PFSK-1 (cell line): ENCODE data around the gene CWC15.

ENCODE experiments used
- POLR2AphosphoS5 ChIP-seq: IDR thresholded peaks from 2 replicates; pipeline ENCODE4 v1.6.1; 2012; ENCODE audit warnings: low read depth, mild to moderate bottlenecking, control low read depth, low read length, moderate library complexity
- REST ChIP-seq, 2 experiments: IDR thresholded peaks; 2 replicates each; pipeline versions ENCODE4 v1.6.1 to v1.8.0; 2011 to 2012; ENCODE audit warnings: low read depth in 2 of 2, low read length in 2 of 2, control low read depth in 1 of 2, inconsistent platforms in 1 of 2, mild to moderate bottlenecking in 1 of 2, moderate library complexity in 1 of 2; ENCODE audit not compliant: insufficient read depth in 1 of 2
- SIN3A ChIP-seq: IDR thresholded peaks from 2 replicates; pipeline ENCODE4 v1.6.1; 2012; ENCODE audit warnings: mild to moderate bottlenecking, low read length, moderate library complexity, borderline replicate concordance; ENCODE audit not compliant: insufficient read depth

- TF ChIP-seq SIN3A (no peak), POLR2AphosphoS5 (no peak), REST (IDR thresholded peaks at IDR 0.05; ENCODE audit: insufficient read depth in 1 of 2, low read depth in 2 of 2, low read length in 2 of 2) (no peak)
These were observed 30.4 kb upstream of the CWC15 start for GRCh38 chr11:95003716-95004115.
